H1 (cell line): ENCODE results near the gene PRRG4. TPM values are rescaled to one million over a fixed set of nuclear protein-coding genes. Genes with fewer than 3 reads are reported as not detected.

Source experiments
- BRCA1 ChIP-seq: IDR thresholded peaks from 2 replicates; pipeline ENCODE4 v1.6.1; 2012; ENCODE audit warnings: low read depth, low read length, improper control_type of control experiment
- SRF ChIP-seq: IDR thresholded peaks from 2 replicates; pipeline ENCODE4 v1.6.1; 2011; ENCODE audit warnings: mild to moderate bottlenecking, low read depth, low read length, moderate library complexity
- TBP ChIP-seq: IDR thresholded peaks from 2 replicates; pipeline ENCODE4 v1.6.1; 2011; ENCODE audit warnings: low read depth, low read length, improper control_type of control experiment
- ZNF274 ChIP-seq: IDR thresholded peaks from 2 replicates; pipeline ENCODE4 v1.7.0; 2012; ENCODE audit warnings: low read length, borderline replicate concordance; ENCODE audit errors: extremely low read depth
- polyA plus RNA-seq, 7 experiments: library from polyadenylated mRNA; depleted of rRNA in 3 of 7; stranded (reverse) in 5 of 7; unstranded in 2 of 7; fragments of >200 nt in 5 of 7; fragments of 200-250 nt in 2 of 7; gene quantifications; 1 replicate in 5 of 7; 2 replicates in 1 of 7; 4 replicates in 1 of 7; pipeline versions ENCODE4 v1.2.1 to v1.2.3, GENCODE V29; 2011 to 2013; ENCODE audit warnings: missing spikeins in 2 of 7, mixed read lengths in 2 of 7
- total RNA-seq: library from RNA; stranded (reverse); fragmentation: NEBNext Ultra II Directional; extraction: Animal tissue kit (Norgen Biotek cat#: 25700); gene quantifications from 2 replicates; pipeline ENCODE4 v1.2.1, GENCODE V29; 2021
- TF ChIP-seq, protein P1 (sequence below), 3 experiments: IDR thresholded peaks; 1 replicate in 2 of 3; 2 replicates in 1 of 3; pipeline versions ENCODE4 v1.5.1 to v1.6.1; 2011; ENCODE audit warnings: low read length in 3 of 3, mild to moderate bottlenecking in 3 of 3, inconsistent platforms in 2 of 3, low read depth in 1 of 3, moderate library complexity in 1 of 3; ENCODE audit not compliant: insufficient read depth in 1 of 3; ENCODE audit errors: control extremely low read depth in 1 of 3

The PRRG4 gene
- total and polyA plus RNA-seq, 2 of the 8 experiments (the other 6 are each of a cell fraction or from before 2014, with no cell fraction given) = 0.65 to 1.7 TPM

GRCh38 chr11:32883421-32883820 lies 53.7 kb downstream of the PRRG4 start (continued):
- TF ChIP-seq, protein P1, sequence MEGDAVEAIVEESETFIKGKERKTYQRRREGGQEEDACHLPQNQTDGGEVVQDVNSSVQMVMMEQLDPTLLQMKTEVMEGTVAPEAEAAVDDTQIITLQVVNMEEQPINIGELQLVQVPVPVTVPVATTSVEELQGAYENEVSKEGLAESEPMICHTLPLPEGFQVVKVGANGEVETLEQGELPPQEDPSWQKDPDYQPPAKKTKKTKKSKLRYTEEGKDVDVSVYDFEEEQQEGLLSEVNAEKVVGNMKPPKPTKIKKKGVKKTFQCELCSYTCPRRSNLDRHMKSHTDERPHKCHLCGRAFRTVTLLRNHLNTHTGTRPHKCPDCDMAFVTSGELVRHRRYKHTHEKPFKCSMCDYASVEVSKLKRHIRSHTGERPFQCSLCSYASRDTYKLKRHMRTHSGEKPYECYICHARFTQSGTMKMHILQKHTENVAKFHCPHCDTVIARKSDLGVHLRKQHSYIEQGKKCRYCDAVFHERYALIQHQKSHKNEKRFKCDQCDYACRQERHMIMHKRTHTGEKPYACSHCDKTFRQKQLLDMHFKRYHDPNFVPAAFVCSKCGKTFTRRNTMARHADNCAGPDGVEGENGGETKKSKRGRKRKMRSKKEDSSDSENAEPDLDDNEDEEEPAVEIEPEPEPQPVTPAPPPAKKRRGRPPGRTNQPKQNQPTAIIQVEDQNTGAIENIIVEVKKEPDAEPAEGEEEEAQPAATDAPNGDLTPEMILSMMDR (IDR thresholded peaks at IDR 0.05; ENCODE audit: control extremely low read depth in 1 of 3, insufficient read depth in 1 of 3, low read depth in 1 of 3, low read length in 3 of 3) = no peak
- TF ChIP-seq TBP = no peak
- TF ChIP-seq ZNF274 = no peak
- no peak for TF ChIP-seq SRF
- no peak for TF ChIP-seq BRCA1
